T follicular helper cell (primary cell): ENCODE data around the gene LRRC25.

ENCODE experiments used
- DNase-seq: peaks from one replicate; pipeline ENCODE4 v3.0.0-alpha.2; 2020; ENCODE audit warnings: low read depth

LRRC25 gene

GRCh38 chr19:18346091-18346490, 51.3 kb downstream of the LRRC25 start:
- DNase-seq, result no peak

GRCh38 chr19:18345296-18345695, 52.1 kb downstream of the LRRC25 start:
- no peak for DNase-seq

- no peak for DNase-seq
Measured at GRCh38 chr19:18344582-18344950, 52.9 kb downstream of the LRRC25 start.

GRCh38 chr19:18342090-18342632, 55.3 kb downstream of the LRRC25 start:
- DNase-seq, result no peak
